H1 (cell line): Measurements from ENCODE around the gene TMEM38A. TPM values are rescaled to one million over a fixed set of nuclear protein-coding genes. Genes with fewer than 3 reads are reported as not detected.

Experiments used
- CTCF ChIA-PET: fragments of 300-600 bp; sonication (Branson Sonifier 250); formaldehyde crosslinking; loops from one replicate; lab custom pipeline; 2021; ENCODE audit not compliant: partially characterized antibody; lab: Charles Lee
- POLR2A ChIA-PET: fragments of 300-600 bp; sonication (Branson Sonifier 250); formaldehyde crosslinking; loops from one replicate; lab custom pipeline; 2021; ENCODE audit warnings: inconsistent platforms; ENCODE audit not compliant: partially characterized antibody; lab: Charles Lee
- DNase-seq, 2 experiments: peaks; one replicate each; pipeline versions ENCODE4 v3.0.0 to v3.0.0-alpha.2; 2010 to 2022; ENCODE audit warnings: low spot score in 2 of 2, low read depth in 1 of 2, mixed read lengths in 1 of 2
- FAIRE-seq: peaks from 2 replicates; lab custom pipeline; 2011; peaks lifted over from hg19 to GRCh38; lab: Jason Lieb, UNC
- H2AFZ ChIP-seq: 2 replicates; pipeline ENCODE4 v1.8.1; 2012; ENCODE audit warnings: low read length, inconsistent platforms
- H2AK5ac ChIP-seq: 2 replicates; pipeline ENCODE4 v1.6.1; 2013; ENCODE audit warnings: low read depth, low read length
- H2BK120ac ChIP-seq: replicated peaks from 2 replicates; pipeline ENCODE3; 2013; ENCODE audit warnings: low read depth, low read length, inconsistent platforms
- H2BK12ac ChIP-seq: 2 replicates; pipeline ENCODE4 v1.6.1; 2013; ENCODE audit warnings: low read depth, low read length
- H2BK15ac ChIP-seq: 2 replicates; pipeline ENCODE4 v1.6.1; 2013; ENCODE audit warnings: low read length
- H2BK20ac ChIP-seq: 2 replicates; pipeline ENCODE4 v1.6.1; 2013; ENCODE audit warnings: low read length
- H2BK5ac ChIP-seq: 2 replicates; pipeline ENCODE4 v1.6.1; 2013; ENCODE audit warnings: low read depth, low read length
- H3K14ac ChIP-seq: 2 replicates; pipeline ENCODE4 v1.6.1; 2013; ENCODE audit warnings: inconsistent platforms; ENCODE audit not compliant: insufficient read length
- H3K18ac ChIP-seq: 2 replicates; pipeline ENCODE4 v1.6.1; 2013; ENCODE audit warnings: low read length; ENCODE audit errors: extremely low read depth
- H3K23ac ChIP-seq: 2 replicates; pipeline ENCODE4 v1.6.1; 2013; ENCODE audit warnings: inconsistent platforms; ENCODE audit not compliant: insufficient read length
- H3K23me2 ChIP-seq: 2 replicates; pipeline ENCODE4 v1.6.1; 2013; ENCODE audit warnings: low read depth, low read length
- H3K27ac ChIP-seq: 2 replicates; pipeline ENCODE4 v1.6.1; 2011; ENCODE audit warnings: low read depth, low read length, inconsistent platforms
- H3K27me3 ChIP-seq, 4 experiments: replicated peaks in 1 of 4; 1 replicate in 1 of 4; 2 replicates in 3 of 4; pipeline versions ENCODE4 v1.6.1 to v1.8.1; 2011 to 2013; ENCODE audit warnings: low read length in 3 of 4, mild to moderate bottlenecking in 3 of 4, inconsistent platforms in 2 of 4, mixed read lengths in 2 of 4, moderate library complexity in 1 of 4; ENCODE audit not compliant: control insufficient read depth in 3 of 4, insufficient read depth in 3 of 4; ENCODE audit errors: extremely low read depth in 1 of 4
- H3K36me3 ChIP-seq, 4 experiments: 2 replicates each; pipeline versions ENCODE4 v1.6.1 to v1.8.1; 2011 to 2013; ENCODE audit warnings: mild to moderate bottlenecking in 4 of 4, low read length in 3 of 4, moderate library complexity in 2 of 4, control low read depth in 1 of 4, inconsistent platforms in 1 of 4; ENCODE audit not compliant: insufficient read depth in 4 of 4, control insufficient read depth in 2 of 4
- H3K4ac ChIP-seq: replicated peaks from 2 replicates; pipeline ENCODE3; 2013; ENCODE audit warnings: low read length, low read depth, mixed read lengths, inconsistent platforms; ENCODE audit not compliant: insufficient read length
- H3K4me1 ChIP-seq, 4 experiments: replicated peaks in 1 of 4; 1 replicate in 1 of 4; 2 replicates in 3 of 4; pipeline versions ENCODE4 v1.6.1 to v1.8.1; 2011 to 2013; ENCODE audit warnings: low read length in 3 of 4, inconsistent platforms in 2 of 4, mixed read lengths in 1 of 4; ENCODE audit not compliant: insufficient read depth in 4 of 4, control insufficient read depth in 3 of 4
- H3K4me2 ChIP-seq, 2 experiments: 2 replicates each; pipeline versions ENCODE4 v1.6.1 to v1.8.1; 2011 to 2013; ENCODE audit warnings: low read depth in 2 of 2, low read length in 2 of 2, control low read depth in 1 of 2, inconsistent platforms in 1 of 2, mild to moderate bottlenecking in 1 of 2; ENCODE audit not compliant: insufficient read depth in 1 of 2
- H3K4me3 ChIP-seq, 4 experiments: fragments of 200-600, 300-600 bp in 1 of 4; sonication (generic), shearing (Covaris generic), sonication (Bioruptor Twin) in 1 of 4; 2 replicates each; pipeline versions ENCODE4 v1.5.1 to v1.8.1; 2011 to 2016; ENCODE audit warnings: low read length in 4 of 4, low read depth in 3 of 4, control low read depth in 2 of 4, inconsistent platforms in 2 of 4, mild to moderate bottlenecking in 2 of 4, mixed read lengths in 1 of 4, moderate library complexity in 1 of 4; ENCODE audit not compliant: insufficient read depth in 2 of 4; ENCODE audit errors: extremely low read depth in 1 of 4
- H3K56ac ChIP-seq: replicated peaks from 2 replicates; pipeline ENCODE3; 2013; ENCODE audit warnings: low read depth, mild to moderate bottlenecking, mixed read lengths, low read length, inconsistent platforms; ENCODE audit not compliant: insufficient read length
- H3K79me1 ChIP-seq: 2 replicates; pipeline ENCODE4 v1.6.1; 2013; ENCODE audit warnings: low read depth, low read length, control low read depth
- H3K79me2 ChIP-seq, 2 experiments: 2 replicates each; pipeline versions ENCODE4 v1.6.1 to v1.8.1; 2012 to 2013; ENCODE audit warnings: low read length in 2 of 2, mild to moderate bottlenecking in 2 of 2, inconsistent platforms in 1 of 2; ENCODE audit not compliant: insufficient read depth in 2 of 2, control insufficient read depth in 1 of 2
- H3K9ac ChIP-seq, 4 experiments: replicated peaks in 1 of 4; 1 replicate in 1 of 4; 2 replicates in 3 of 4; pipeline versions ENCODE4 v1.6.1 to v1.8.1; 2011 to 2013; ENCODE audit warnings: low read depth in 3 of 4, low read length in 3 of 4, control low read depth in 2 of 4, mild to moderate bottlenecking in 2 of 4, moderate library complexity in 2 of 4, inconsistent platforms in 1 of 4; ENCODE audit errors: extremely low read depth in 1 of 4
- H3K9me3 ChIP-seq, 2 experiments: 2 replicates each; pipeline versions ENCODE4 v1.6.1 to v1.8.1; 2012 to 2013; ENCODE audit warnings: mild to moderate bottlenecking in 2 of 2, moderate library complexity in 2 of 2, control low read depth in 1 of 2, inconsistent platforms in 1 of 2, low read depth in 1 of 2, low read length in 1 of 2, mixed read lengths in 1 of 2; ENCODE audit not compliant: insufficient read depth in 2 of 2
- H4K20me1 ChIP-seq, 2 experiments: replicated peaks in 1 of 2; 2 replicates each; pipeline versions ENCODE3 to v1.8.1; 2011 to 2013; ENCODE audit warnings: inconsistent platforms in 2 of 2, low read length in 2 of 2, mild to moderate bottlenecking in 1 of 2; ENCODE audit not compliant: insufficient read depth in 2 of 2, control insufficient read depth in 1 of 2
- H4K5ac ChIP-seq: 2 replicates; pipeline ENCODE4 v1.6.1; 2013; ENCODE audit warnings: low read length, low read depth, mixed read lengths, inconsistent platforms; ENCODE audit not compliant: insufficient read length
- H4K8ac ChIP-seq: 2 replicates; pipeline ENCODE4 v1.8.0; 2013; ENCODE audit warnings: mild to moderate bottlenecking, moderate library complexity, low read length, inconsistent platforms; ENCODE audit not compliant: insufficient read depth; ENCODE audit errors: extremely low read depth
- H4K91ac ChIP-seq: replicated peaks from 2 replicates; pipeline ENCODE3; 2013; ENCODE audit warnings: low read length, mixed read lengths, inconsistent platforms; ENCODE audit not compliant: insufficient read length
- BCL11A ChIP-seq, 2 experiments: IDR thresholded peaks; one replicate each; pipeline ENCODE4 v1.6.1; 2011; ENCODE audit warnings: low read depth in 2 of 2, low read length in 2 of 2, mild to moderate bottlenecking in 2 of 2
- BRCA1 ChIP-seq: IDR thresholded peaks from 2 replicates; pipeline ENCODE4 v1.6.1; 2012; ENCODE audit warnings: low read depth, low read length, improper control_type of control experiment
- EZH2 ChIP-seq: fragments of 200-600 bp; sonication (generic); IDR thresholded peaks from 2 replicates; pipeline ENCODE4 v1.7.1; 2012; ENCODE audit warnings: low read depth, mild to moderate bottlenecking, moderate library complexity, low read length, inconsistent platforms; ENCODE audit not compliant: severe bottlenecking
- FOSL1 ChIP-seq: IDR thresholded peaks from 2 replicates; pipeline ENCODE4 v1.6.1; 2011; ENCODE audit warnings: mild to moderate bottlenecking, low read depth, low read length, moderate library complexity; ENCODE audit not compliant: insufficient read depth
- GABPA ChIP-seq: IDR thresholded peaks from 2 replicates; pipeline ENCODE4 v1.6.1; 2011; ENCODE audit warnings: mild to moderate bottlenecking, low read length, moderate library complexity, borderline replicate concordance; ENCODE audit not compliant: insufficient read depth
- HDAC2 ChIP-seq, 2 experiments: fragments of 300-600 bp in 1 of 2; sonication (generic) in 1 of 2; IDR thresholded peaks; 2 replicates each; pipeline ENCODE4 v1.6.1; 2011 to 2012; ENCODE audit warnings: low read depth in 2 of 2, low read length in 2 of 2, mild to moderate bottlenecking in 2 of 2, moderate library complexity in 2 of 2, borderline replicate concordance in 1 of 2, inconsistent platforms in 1 of 2
- MAX ChIP-seq: IDR thresholded peaks from 2 replicates; pipeline ENCODE4 v1.6.1; 2012; ENCODE audit warnings: inconsistent platforms
- RAD21 ChIP-seq, 2 experiments: IDR thresholded peaks in 1 of 2; conservative IDR thresholded peaks in 1 of 2; 2 replicates each; pipeline ENCODE4 v1.6.1; 2011; ENCODE audit warnings: low read depth in 2 of 2, low read length in 2 of 2, improper control_type of control experiment in 1 of 2, inconsistent platforms in 1 of 2, mild to moderate bottlenecking in 1 of 2, moderate library complexity in 1 of 2
- RBBP5 ChIP-seq: IDR thresholded peaks from 2 replicates; pipeline ENCODE4 v1.7.1; 2012; ENCODE audit warnings: low read depth, mild to moderate bottlenecking, inconsistent platforms, low read length, moderate library complexity, borderline replicate concordance
- SP1 ChIP-seq: IDR thresholded peaks from 2 replicates; pipeline ENCODE4 v1.6.1; 2011; ENCODE audit warnings: low read depth, low read length
- SP2 ChIP-seq: IDR thresholded peaks from 2 replicates; pipeline ENCODE4 v1.6.1; 2012; ENCODE audit warnings: mild to moderate bottlenecking, low read length, inconsistent platforms
- TAF7 ChIP-seq: optimal IDR thresholded peaks from 2 replicates; pipeline ENCODE3; 2011; ENCODE audit warnings: low read depth, mild to moderate bottlenecking, inconsistent platforms, low read length, moderate library complexity, borderline replicate concordance
- WGBS, 2 experiments: shearing (Covaris generic) in 1 of 2; methylation state at CpG; one replicate each; pipeline versions ENCODE4 v1.1.6 to v1.1.7; 2013 to 2015; ENCODE audit warnings: low lambda C conversion rate in 2 of 2, mixed read lengths in 2 of 2, inconsistent platforms in 1 of 2, low coverage in 1 of 2, missing lambda C conversion rate in 1 of 2; ENCODE audit not compliant: insufficient replicate concordance in 2 of 2, insufficient coverage in 1 of 2, insufficient read length in 1 of 2; ENCODE audit errors: extremely low coverage in 1 of 2, missing lambda C conversion rate in 1 of 2; 5-methylcytosine and 5-hydroxymethylcytosine counted together
- polyA plus RNA-seq, 7 experiments: library from polyadenylated mRNA; depleted of rRNA in 3 of 7; stranded (reverse) in 5 of 7; unstranded in 2 of 7; fragments of >200 nt in 5 of 7; fragments of 200-250 nt in 2 of 7; gene quantifications; 1 replicate in 5 of 7; 2 replicates in 1 of 7; 4 replicates in 1 of 7; pipeline versions ENCODE4 v1.2.1 to v1.2.3, GENCODE V29; 2011 to 2013; ENCODE audit warnings: missing spikeins in 2 of 7, mixed read lengths in 2 of 7
- total RNA-seq: library from RNA; stranded (reverse); fragmentation: NEBNext Ultra II Directional; extraction: Animal tissue kit (Norgen Biotek cat#: 25700); gene quantifications from 2 replicates; pipeline ENCODE4 v1.2.1, GENCODE V29; 2021

TMEM38A gene
- total and polyA plus RNA-seq, 2 of the 8 experiments (the other 6 are each of a cell fraction or from before 2014, with no cell fraction given) = 8.9 to 9.2 TPM

- no peak overlapping the region; the same call in 1 of the 2 replicates for H2BK5ac ChIP-seq
- no peak for FAIRE-seq
- TF ChIP-seq BRCA1 (no peak), MAX (no peak), SP2 (no peak), TAF7 (no peak), EZH2 (no peak), SP1 (no peak), FOSL1 (no peak), HDAC2 (IDR thresholded peaks at IDR 0.05; ENCODE audit: borderline replicate concordance in 1 of 2, low read depth in 2 of 2, low read length in 2 of 2) (no peak), RBBP5 (no peak), RAD21 (IDR thresholded peaks at IDR 0.05 in 1 of 2, conservative IDR thresholded peaks at IDR 0.05 in 1 of 2; ENCODE audit: low read depth in 2 of 2, low read length in 2 of 2) (no peak), GABPA (no peak), BCL11A (IDR thresholded peaks at IDR 0.05; ENCODE audit: low read depth in 2 of 2, low read length in 2 of 2) (no peak)
Measured at GRCh38 chr19:16620018-16620417, 40.9 kb upstream of the TMEM38A start.

More at GRCh38 chr19:16620018-16620417, 40.9 kb upstream of the TMEM38A start:
- no peak overlapping the region for H2BK15ac ChIP-seq
- no peak for DNase-seq
- no peak overlapping the region for H3K27ac ChIP-seq
- ChIA-PET POLR2A (no interaction called here), CTCF (no interaction called here)
- no peak overlapping the region for H3K18ac ChIP-seq
- H3K4me1 ChIP-seq = peaks cover 0 to 10% (median 3%) of the 10 kb centered on the region in 4 experiments; a peak in 4 of 7 replicates
- no peak overlapping the region for H4K5ac ChIP-seq
- no peaks in the 10 kb centered on the region for H3K23me2 ChIP-seq
- H3K4me3 ChIP-seq = no peak overlapping the region
- H3K9ac ChIP-seq = no peak overlapping the region; a peak in 1 of 7 replicates
- no peak overlapping the region for H2BK120ac ChIP-seq
- H3K36me3 ChIP-seq = peaks cover 0 to 5% (median 0%) of the 10 kb centered on the region in 4 experiments; a peak in 5 of 8 replicates
- H4K91ac ChIP-seq = no peak overlapping the region
- H2BK12ac ChIP-seq = no peak overlapping the region
- H4K20me1 ChIP-seq = peaks cover 42 to 71% of the 10 kb centered on the region in 2 experiments
- no peak overlapping the region for H3K4ac ChIP-seq
- no peak overlapping the region for H2BK20ac ChIP-seq
- no peak overlapping the region for H3K56ac ChIP-seq
- no peak overlapping the region; the same call in 1 of the 2 replicates for H4K8ac ChIP-seq
- H2AFZ ChIP-seq = no peak overlapping the region
- H3K27me3 ChIP-seq = no peaks in the 10 kb centered on the region
- no peak overlapping the region for H3K14ac ChIP-seq
- no peak overlapping the region for H3K23ac ChIP-seq
- no peak overlapping the region for H2AK5ac ChIP-seq
- H3K9me3 ChIP-seq = no peaks in the 10 kb centered on the region
- H3K79me2 ChIP-seq = peaks cover 31 to 98% of the 10 kb centered on the region in 2 experiments
- H3K4me2 ChIP-seq = no peak overlapping the region
- WGBS, 2 experiments = 88% methylated on average over 5 of the region's 5 CpGs; no CpG with 5 or more reads in 1 of the 2 experiments
- H3K79me1 ChIP-seq = peaks cover 68% of the 10 kb centered on the region
